Measurements from ENCODE around the gene FSTL4.

- TF ChIP-seq CTCF (IDR thresholded peaks at IDR 0.05; ENCODE audit: poor library complexity, severe bottlenecking), result no peak
- TF ChIP-seq SMC3 (conservative IDR thresholded peaks at IDR 0.05; ENCODE audit: poor library complexity), result no peak
Measured at GRCh38 chr5:133599600-133599999, 12.7 kb downstream of the FSTL4 start.

All from neural cell (in vitro differentiated cells).